Measurements from ENCODE around the gene NPDC1.

NPDC1 gene

DNA sequence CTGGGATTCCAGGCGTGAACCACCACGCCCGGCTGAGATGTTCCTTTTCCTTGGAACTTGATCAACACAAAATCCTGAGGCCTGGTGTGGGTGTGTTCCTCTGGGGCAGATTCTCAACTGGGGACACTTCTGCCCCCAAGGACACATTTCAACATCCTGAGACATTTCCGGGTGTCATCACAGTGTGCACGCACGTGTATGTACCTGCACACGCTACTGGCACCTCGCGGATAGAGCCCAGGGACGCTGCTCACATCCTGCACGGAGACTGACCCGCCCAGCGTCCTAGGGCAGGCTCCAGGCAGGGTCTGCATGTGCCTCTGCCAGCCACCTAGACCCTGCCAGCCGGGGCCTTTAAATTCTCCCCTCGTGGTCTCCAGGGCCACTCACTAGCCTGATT is 16.4 kb upstream of the NPDC1 start:
- H3K4me3 ChIP-seq (ENCODE audit: low read depth, low read length): no peak overlapping the region
- TF ChIP-seq, protein P1, sequence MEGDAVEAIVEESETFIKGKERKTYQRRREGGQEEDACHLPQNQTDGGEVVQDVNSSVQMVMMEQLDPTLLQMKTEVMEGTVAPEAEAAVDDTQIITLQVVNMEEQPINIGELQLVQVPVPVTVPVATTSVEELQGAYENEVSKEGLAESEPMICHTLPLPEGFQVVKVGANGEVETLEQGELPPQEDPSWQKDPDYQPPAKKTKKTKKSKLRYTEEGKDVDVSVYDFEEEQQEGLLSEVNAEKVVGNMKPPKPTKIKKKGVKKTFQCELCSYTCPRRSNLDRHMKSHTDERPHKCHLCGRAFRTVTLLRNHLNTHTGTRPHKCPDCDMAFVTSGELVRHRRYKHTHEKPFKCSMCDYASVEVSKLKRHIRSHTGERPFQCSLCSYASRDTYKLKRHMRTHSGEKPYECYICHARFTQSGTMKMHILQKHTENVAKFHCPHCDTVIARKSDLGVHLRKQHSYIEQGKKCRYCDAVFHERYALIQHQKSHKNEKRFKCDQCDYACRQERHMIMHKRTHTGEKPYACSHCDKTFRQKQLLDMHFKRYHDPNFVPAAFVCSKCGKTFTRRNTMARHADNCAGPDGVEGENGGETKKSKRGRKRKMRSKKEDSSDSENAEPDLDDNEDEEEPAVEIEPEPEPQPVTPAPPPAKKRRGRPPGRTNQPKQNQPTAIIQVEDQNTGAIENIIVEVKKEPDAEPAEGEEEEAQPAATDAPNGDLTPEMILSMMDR (IDR thresholded peaks at IDR 0.05; ENCODE audit: low read depth, low read length, missing control alignments): no peak
- DNase-seq (ENCODE audit: low read depth): no peak

DNA sequence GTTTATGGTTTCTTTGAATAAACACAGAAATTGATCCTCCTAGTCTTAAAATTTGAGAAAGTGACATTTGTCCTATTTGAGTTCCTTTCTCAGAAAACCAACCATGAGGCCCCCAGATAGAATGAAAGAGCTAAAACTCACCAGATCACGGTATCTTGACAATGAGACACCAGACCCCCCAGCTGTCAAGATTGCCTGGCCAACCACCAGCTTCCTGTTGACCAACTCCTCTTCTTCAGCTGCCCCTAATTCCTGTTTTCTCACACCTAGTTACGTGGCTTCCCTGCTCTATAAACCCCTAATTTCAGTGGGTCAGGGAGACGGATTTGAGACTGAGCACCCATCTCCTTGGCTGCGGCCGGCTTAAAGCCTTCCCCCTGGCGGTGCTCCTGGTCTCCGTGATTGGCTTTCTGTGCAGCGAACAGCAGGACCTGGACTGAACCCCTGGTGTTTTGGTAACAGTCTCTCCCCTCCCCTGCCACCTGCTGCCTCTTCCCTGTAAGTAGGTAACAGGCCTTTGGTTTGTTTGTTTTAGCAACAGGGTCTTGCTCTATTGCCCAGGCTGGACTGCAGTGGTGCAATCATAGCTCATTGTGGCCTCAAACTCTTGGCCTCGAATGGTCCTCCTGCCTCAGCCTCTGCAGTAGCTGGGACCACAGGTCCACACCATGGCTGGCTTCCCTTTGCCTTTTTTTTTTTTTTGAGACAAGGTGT is 12.7 kb upstream of the NPDC1 start:
- no peak overlapping the region for H3K4me3 ChIP-seq (ENCODE audit: low read depth, low read length)
- DNase-seq (ENCODE audit: low read depth): no peak
- TF ChIP-seq, protein P1 (IDR thresholded peaks at IDR 0.05; ENCODE audit: low read depth, low read length, missing control alignments): no peak

DNA sequence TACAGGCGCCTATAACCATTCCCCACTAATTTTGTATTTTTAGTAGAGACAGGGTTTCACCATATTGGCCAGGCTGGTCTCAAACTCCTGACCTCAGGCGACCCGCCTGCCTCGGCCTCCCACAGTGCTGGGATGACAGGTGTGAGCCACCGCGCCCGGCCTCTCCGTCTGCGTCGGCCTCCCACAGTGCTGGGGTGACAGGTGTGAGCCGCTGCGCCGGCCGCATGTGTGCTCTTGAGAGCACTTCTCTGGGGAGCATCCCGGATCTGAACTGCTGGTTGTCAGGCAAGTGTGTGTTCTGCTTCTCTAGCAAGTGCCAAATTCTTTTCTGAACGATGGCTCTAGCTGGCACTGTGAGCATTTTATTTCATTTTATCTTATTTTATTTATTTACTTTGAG is 11.6 kb upstream of the NPDC1 start:
- no peak overlapping the region for H3K4me3 ChIP-seq (ENCODE audit: low read depth, low read length)
- no peak for DNase-seq (ENCODE audit: low read depth)
- TF ChIP-seq, protein P1 (IDR thresholded peaks at IDR 0.05; ENCODE audit: low read depth, low read length, missing control alignments): no peak

DNA sequence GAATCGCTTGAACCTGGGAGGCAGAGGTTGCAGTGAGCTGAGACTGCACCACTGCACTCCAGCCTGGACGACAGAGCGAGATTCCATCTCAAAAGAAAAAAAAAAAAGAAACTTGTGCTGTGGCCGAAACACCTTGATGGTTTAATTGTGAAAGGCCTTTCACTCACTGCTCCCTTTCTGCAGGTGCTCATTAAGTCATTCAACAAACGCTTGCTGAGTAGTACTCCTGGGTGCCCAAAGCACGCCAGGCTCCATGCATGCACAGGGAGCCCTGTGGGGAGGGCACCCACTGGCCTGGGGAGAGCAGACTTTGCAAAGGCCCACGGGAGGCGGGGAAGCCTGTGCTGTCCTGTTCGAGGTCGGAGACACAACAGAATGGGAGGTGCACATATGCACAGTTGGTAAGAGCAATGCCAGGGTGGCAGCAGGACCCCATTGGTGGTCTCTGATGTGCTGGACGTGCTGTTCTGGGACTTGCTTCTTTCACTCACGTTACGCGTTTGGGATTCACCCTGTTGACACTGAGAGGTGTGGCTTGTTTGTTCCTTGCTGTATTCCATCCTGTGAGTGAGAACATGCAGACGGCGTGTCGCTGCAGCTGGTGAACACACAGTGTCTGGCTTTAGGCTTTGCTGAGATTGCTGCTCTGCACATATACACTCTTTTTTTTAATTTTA is 10.9 kb upstream of the NPDC1 start:
- TF ChIP-seq, protein P1 (IDR thresholded peaks at IDR 0.05; ENCODE audit: low read depth, low read length, missing control alignments): no peak
- no peak for DNase-seq (ENCODE audit: low read depth)
- H3K4me3 ChIP-seq (ENCODE audit: low read depth, low read length): no peak overlapping the region

DNA sequence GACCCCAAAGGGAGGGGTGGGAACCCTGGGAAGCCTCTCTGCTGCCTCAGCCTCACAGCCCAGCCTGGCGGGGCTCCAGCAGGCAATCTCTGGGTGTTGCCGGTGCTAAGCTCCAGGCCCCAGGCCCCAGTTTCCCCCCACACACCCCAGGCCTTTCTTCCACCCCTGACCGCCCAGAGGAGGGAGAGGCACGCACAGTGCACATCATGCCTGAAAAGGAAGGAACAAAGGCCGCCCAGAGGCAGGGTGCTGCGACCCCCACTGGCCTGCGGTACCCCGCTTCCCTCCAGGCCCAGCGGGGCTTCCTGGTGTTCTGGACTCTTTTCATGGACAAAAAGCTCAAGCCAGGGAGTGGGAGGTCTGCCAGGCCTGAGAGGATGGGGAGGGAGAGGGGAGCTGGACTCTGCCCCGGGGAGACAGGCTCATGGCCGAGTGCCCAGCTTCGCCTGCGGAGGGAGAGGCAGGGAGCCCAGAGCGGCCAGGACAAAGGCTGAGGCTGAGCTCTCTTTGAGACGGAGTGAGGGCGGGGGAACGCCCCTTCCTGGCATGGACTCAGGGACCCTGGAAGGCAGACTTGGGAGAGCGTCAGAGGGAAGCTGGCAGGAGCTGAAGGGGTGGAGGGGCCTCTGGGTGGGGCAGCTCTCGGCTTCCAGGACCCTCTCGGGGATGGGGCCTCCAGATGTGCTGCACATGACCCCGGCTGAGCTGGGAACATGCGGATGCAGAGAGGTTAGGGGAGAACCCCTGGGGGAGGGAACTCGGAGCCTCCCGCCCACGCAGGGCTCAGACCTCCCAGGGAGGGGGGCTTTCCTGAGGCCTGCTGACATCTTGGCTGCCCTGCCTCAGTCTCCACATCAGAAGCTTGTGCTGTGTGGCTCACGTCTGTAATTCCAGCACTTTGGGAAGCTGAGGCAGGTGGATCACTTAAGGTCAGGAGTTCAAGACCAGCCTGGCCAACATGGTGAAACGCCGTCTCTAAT is 9.7 kb upstream of the NPDC1 start:
- DNase-seq (ENCODE audit: low read depth): no peak
- no peak overlapping the region for H3K4me3 ChIP-seq (ENCODE audit: low read depth, low read length)
- TF ChIP-seq, protein P1 (IDR thresholded peaks at IDR 0.05; ENCODE audit: low read depth, low read length, missing control alignments): no peak

DNA sequence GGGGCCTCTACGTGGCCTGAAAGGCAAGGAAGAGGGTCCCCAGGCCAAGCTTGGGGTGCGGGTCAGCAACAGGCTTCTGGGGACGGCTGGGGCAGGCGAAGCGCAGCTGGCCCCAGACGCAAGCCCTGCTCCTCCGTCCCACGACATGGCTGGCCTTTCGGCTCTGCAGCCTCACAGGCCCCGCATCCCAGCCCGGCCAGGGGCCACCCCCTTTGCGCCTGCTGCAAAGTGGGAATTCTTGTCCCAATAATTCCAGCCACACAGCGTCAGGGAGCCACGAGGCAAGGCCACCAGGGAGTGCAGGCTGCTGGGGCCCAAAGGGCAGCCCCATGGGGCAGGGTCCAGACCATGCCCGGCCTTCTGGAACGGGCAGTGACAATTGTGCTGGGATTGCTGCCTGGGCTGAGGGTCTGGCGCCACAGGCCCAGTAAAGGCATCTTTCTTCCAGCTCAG is 9.0 kb upstream of the NPDC1 start:
- H3K4me3 ChIP-seq (ENCODE audit: low read depth, low read length): no peak overlapping the region
- DNase-seq (ENCODE audit: low read depth): no peak
- TF ChIP-seq, protein P1 (IDR thresholded peaks at IDR 0.05; ENCODE audit: low read depth, low read length, missing control alignments): no peak

Measured in GM12864 (cell line).